ENCODE data around the gene C4orf54. TPM values are rescaled to one million over a fixed set of nuclear protein-coding genes. Genes with fewer than 3 reads are reported as not detected.

The C4orf54 gene
- total RNA-seq, 1 experiment from 2014 or later, result not detected

- H2BK20ac ChIP-seq (ENCODE audit: low read depth, low read length, poor library complexity, severe bottlenecking), result no peak overlapping the region
- no peak overlapping the region for H4K8ac ChIP-seq (replicated peaks; ENCODE audit: insufficient read length, low read depth, low read length)
- H2AFZ ChIP-seq (ENCODE audit: low read length), result no peak overlapping the region
These were observed 33.4 kb downstream of the C4orf54 start for GRCh38 chr4:99624141-99624719.

More at GRCh38 chr4:99624141-99624719, 33.4 kb downstream of the C4orf54 start:
- no peak overlapping the region for H4K91ac ChIP-seq (ENCODE audit: insufficient read length, low read depth, low read length)
- no peaks in the 10 kb centered on the region for H3K79me2 ChIP-seq (ENCODE audit: insufficient read depth, low read length)
- H3K27me3 ChIP-seq (ENCODE audit: insufficient read depth, low read length), result no peaks in the 10 kb centered on the region
- no peak overlapping the region for H3K4ac ChIP-seq (ENCODE audit: low read depth, low read length)
- no peak overlapping the region for H2BK15ac ChIP-seq (ENCODE audit: low read depth, low read length)
- no peak overlapping the region for H3K4me2 ChIP-seq (ENCODE audit: insufficient read depth, insufficient read length, low read length)
- no peak overlapping the region for H4K5ac ChIP-seq (ENCODE audit: insufficient read length, low read depth, low read length)
- no peak overlapping the region for H3K56ac ChIP-seq (ENCODE audit: insufficient read length, low read depth, low read length)
- H3K14ac ChIP-seq (ENCODE audit: insufficient read depth, low read length), result no peak overlapping the region
- H3K4me3 Mint-ChIP-seq, result no peak overlapping the region
- H3K18ac ChIP-seq (ENCODE audit: insufficient read length, low read depth, low read length), result no peak overlapping the region
- no peaks in the 10 kb centered on the region for H3K9me3 ChIP-seq (ENCODE audit: control insufficient read depth, low read depth, low read length)
- H3K27ac ChIP-seq (ENCODE audit: insufficient read length, low read depth, low read length), result no peak overlapping the region
- H3K4me1 ChIP-seq (ENCODE audit: insufficient read depth, low read length), result no peaks in the 10 kb centered on the region; the same call in 1 of the 2 replicates
- H3K36me3 Mint-ChIP-seq (ENCODE audit: insufficient read depth in 1 of 3, low read depth in 3 of 3), result no peaks in the 10 kb centered on the region
- no peak overlapping the region for H3K23ac ChIP-seq (ENCODE audit: insufficient read length, low read depth, low read length)
- no peak overlapping the region for H2BK5ac ChIP-seq (ENCODE audit: insufficient read length, low read length)
- peaks cover 16 to 19% of the 10 kb centered on the region in 2 experiments for H3K4me1 Mint-ChIP-seq
- DNase-seq, result no peak
- no peak overlapping the region for H2BK12ac ChIP-seq (ENCODE audit: insufficient read length, low read depth, low read length)
- no peak overlapping the region for H3K9ac ChIP-seq (ENCODE audit: extremely low read depth, insufficient read length, low read length)
- no peaks in the 10 kb centered on the region for H3K23me2 ChIP-seq (ENCODE audit: insufficient read length, low read depth, low read length, poor library complexity, severe bottlenecking)
- H4K20me1 ChIP-seq (ENCODE audit: control insufficient read depth, insufficient read depth, insufficient read length), result no peaks in the 10 kb centered on the region
- H2AK5ac ChIP-seq (ENCODE audit: insufficient read length, low read length), result no peak overlapping the region
- H3K79me1 ChIP-seq (ENCODE audit: insufficient read depth, low read depth, low read length, poor library complexity, severe bottlenecking), result no peaks in the 10 kb centered on the region
- TF ChIP-seq, protein P1, sequence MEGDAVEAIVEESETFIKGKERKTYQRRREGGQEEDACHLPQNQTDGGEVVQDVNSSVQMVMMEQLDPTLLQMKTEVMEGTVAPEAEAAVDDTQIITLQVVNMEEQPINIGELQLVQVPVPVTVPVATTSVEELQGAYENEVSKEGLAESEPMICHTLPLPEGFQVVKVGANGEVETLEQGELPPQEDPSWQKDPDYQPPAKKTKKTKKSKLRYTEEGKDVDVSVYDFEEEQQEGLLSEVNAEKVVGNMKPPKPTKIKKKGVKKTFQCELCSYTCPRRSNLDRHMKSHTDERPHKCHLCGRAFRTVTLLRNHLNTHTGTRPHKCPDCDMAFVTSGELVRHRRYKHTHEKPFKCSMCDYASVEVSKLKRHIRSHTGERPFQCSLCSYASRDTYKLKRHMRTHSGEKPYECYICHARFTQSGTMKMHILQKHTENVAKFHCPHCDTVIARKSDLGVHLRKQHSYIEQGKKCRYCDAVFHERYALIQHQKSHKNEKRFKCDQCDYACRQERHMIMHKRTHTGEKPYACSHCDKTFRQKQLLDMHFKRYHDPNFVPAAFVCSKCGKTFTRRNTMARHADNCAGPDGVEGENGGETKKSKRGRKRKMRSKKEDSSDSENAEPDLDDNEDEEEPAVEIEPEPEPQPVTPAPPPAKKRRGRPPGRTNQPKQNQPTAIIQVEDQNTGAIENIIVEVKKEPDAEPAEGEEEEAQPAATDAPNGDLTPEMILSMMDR (conservative IDR thresholded peaks at IDR 0.05), result no peak
- no peaks in the 10 kb centered on the region for H3K9me3 Mint-ChIP-seq
- no CpG with 5 or more reads among the region's 4 CpGs for WGBS (ENCODE audit: extremely low coverage, insufficient read length, low lambda C conversion rate)
- H2BK120ac ChIP-seq (ENCODE audit: low read depth, low read length, poor library complexity, severe bottlenecking), result no peak overlapping the region
- H3T11ph ChIP-seq (ENCODE audit: low read length), result no peak overlapping the region
- no peaks in the 10 kb centered on the region for H3K27me3 Mint-ChIP-seq (ENCODE audit: low read depth)
- H3K27ac Mint-ChIP-seq, result peak overlapping the region in 2 of 3 experiments; percentile 10 to 47; a peak in 2 of 7 replicates

All from H9 (cell line).